ENCODE data around the gene C10orf88. TPM values are rescaled to one million over a fixed set of nuclear protein-coding genes. Genes with fewer than 3 reads are reported as not detected.

Gene C10orf88
- total RNA-seq, 1 experiment from 2014 or later = 7.6 TPM

DNA sequence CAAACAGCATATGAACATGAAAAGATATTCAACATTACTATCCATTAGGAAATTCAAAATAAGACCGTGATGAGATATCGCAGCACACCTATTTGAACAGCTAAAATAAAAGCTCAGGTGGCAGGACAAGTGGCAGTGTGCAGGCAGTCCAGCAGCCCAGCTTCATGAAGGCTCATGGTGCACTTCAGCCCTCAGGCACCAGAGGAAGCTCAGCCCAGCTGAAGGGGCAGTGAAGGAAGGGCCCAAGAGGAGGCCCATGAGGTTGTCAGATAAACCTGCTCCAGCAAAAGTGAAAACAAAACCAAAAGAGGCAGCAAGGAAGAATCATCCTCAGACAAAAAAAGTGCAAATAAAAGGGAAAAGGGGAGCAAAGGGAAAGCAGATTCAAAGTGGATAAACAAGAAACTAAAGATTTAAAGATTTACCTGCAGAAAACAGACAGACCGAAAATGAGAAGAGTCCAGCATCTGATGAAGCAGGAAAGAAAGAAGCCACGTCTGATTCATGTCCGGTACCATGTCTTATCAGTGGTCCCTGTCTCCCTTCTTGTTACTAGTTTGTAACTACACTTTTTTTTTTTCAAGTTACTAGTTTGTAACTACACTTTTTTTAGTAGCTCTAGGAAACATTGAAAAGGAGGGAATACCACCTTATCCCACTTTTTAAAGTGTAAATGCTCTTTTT lies 59.6 kb downstream of the C10orf88 start:
- Histone ChIP-seq H3K27ac (no peak overlapping the region), H3K9me3 (ENCODE audit: insufficient read depth, low read depth) (no peaks in the 10 kb centered on the region), H2AFZ (no peak overlapping the region), H3K9me2 (ENCODE audit: insufficient read depth) (no peaks in the 10 kb centered on the region), H3K4me2 (no peak overlapping the region), H3K4me3 (no peak overlapping the region), H3K79me2 (ENCODE audit: low read depth) (no peaks in the 10 kb centered on the region), H3K4me1 (replicated peaks; ENCODE audit: insufficient read depth) (no peaks in the 10 kb centered on the region), H4K20me1 (ENCODE audit: insufficient read depth) (no peaks in the 10 kb centered on the region), H3F3A (ENCODE audit: insufficient read depth, low read depth) (no peaks in the 10 kb centered on the region), H3K27me3 (ENCODE audit: insufficient read depth, low read depth) (no peaks in the 10 kb centered on the region), H3K36me3 (ENCODE audit: low read depth) (no peaks in the 10 kb centered on the region)
- TF ChIP-seq CTCF (conservative IDR thresholded peaks at IDR 0.05) (no peak), EZH2 (IDR thresholded peaks at IDR 0.05; ENCODE audit: low read depth) (no peak)
- no peak for DNase-seq
- ChIA-PET POLR2A (ENCODE audit: unreplicated experiment) (interaction anchor here (0.7 kb wide), 1 partner anchor 45 kb away, joined by 4 read pairs; no protein-coding TSS in a partner anchor), CTCF (interaction anchor here (0.6 kb wide), 1 partner anchor 173 kb away, joined by 6 read pairs; no protein-coding TSS in a partner anchor)
- BruUV-seq (replicated peaks) = no TSS peak
- intact Hi-C loops (cut with micrococcal nuclease; ENCODE audit: unreplicated experiment) = no loop called here

DNA sequence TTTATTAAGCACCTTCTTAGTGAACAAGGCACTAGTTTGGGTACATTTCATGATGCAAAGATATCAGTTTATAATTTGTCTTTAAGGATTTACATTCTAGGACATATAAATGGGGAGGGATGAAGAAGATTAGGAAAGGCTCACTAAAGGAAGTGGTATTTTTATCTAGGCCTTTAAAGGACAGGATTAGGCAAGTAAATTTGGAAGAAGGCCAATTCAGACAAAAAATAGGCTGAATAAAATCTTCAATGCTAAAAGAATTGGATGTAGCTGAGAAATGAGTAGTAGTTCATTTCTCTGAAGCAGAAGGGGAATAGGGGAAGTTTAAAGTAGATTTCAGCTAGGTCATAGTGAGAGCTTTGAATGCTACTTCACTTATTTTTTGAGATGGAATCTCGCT lies 69.9 kb downstream of the C10orf88 start:
- H3K4me3 ChIP-seq = no peak overlapping the region
- intact Hi-C loops (cut with micrococcal nuclease; ENCODE audit: unreplicated experiment) = loop anchor here (10.0 kb wide), 1 partner anchor 51 kb away; no protein-coding TSS in a partner anchor
- no peaks in the 10 kb centered on the region for H3K9me3 ChIP-seq (ENCODE audit: insufficient read depth, low read depth)
- no peaks in the 10 kb centered on the region for H3K27me3 ChIP-seq (ENCODE audit: insufficient read depth, low read depth)
- no peaks in the 10 kb centered on the region for H3K4me1 ChIP-seq (replicated peaks; ENCODE audit: insufficient read depth)
- peaks cover 5% of the 10 kb centered on the region; the same call in 1 of the 2 replicates for H3F3A ChIP-seq (ENCODE audit: insufficient read depth, low read depth)
- ChIA-PET CTCF (no interaction called here), POLR2A (ENCODE audit: unreplicated experiment) (interaction anchor here (0.6 kb wide), 1 partner anchor 975 kb away, joined by 3 read pairs; no protein-coding TSS in a partner anchor)
- no peaks in the 10 kb centered on the region for H3K9me2 ChIP-seq (ENCODE audit: insufficient read depth)
- H3K27ac ChIP-seq = no peak overlapping the region
- H3K36me3 ChIP-seq (ENCODE audit: low read depth) = no peaks in the 10 kb centered on the region
- H3K79me2 ChIP-seq (ENCODE audit: low read depth) = no peaks in the 10 kb centered on the region
- DNase-seq = no peak
- no TSS peak for BruUV-seq (replicated peaks)
- H4K20me1 ChIP-seq (ENCODE audit: insufficient read depth) = no peaks in the 10 kb centered on the region
- H3K4me2 ChIP-seq = no peak overlapping the region
- TF ChIP-seq CTCF (conservative IDR thresholded peaks at IDR 0.05) = no peak
- no peak overlapping the region for H2AFZ ChIP-seq

DNA sequence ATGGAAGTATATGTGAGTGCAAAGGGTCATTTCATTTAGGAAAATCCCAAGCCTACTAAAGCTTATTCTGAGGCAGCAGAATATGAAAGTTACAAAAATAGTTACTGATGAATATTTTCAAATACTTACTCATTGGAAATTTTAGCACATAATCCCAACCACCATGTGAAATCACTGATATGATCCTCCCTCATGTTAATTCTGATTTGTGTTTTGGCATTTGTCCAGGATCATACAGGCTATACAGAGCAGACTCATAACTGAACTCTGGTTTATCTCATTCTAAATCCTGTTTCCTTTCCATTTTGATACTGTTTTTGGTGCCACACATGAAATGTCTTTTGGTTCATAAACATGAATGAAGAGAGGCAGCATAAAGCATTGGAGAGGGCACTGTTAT lies 71.3 kb downstream of the C10orf88 start:
- BruUV-seq (replicated peaks) = no TSS peak

More for the DNA sequence above, 71.3 kb downstream of the C10orf88 start:
- no peak overlapping the region for H3K27ac ChIP-seq
- no peaks in the 10 kb centered on the region for H3K27me3 ChIP-seq (ENCODE audit: insufficient read depth, low read depth)
- no peaks in the 10 kb centered on the region for H4K20me1 ChIP-seq (ENCODE audit: insufficient read depth)
- no peak for TF ChIP-seq EZH2 (IDR thresholded peaks at IDR 0.05; ENCODE audit: low read depth)
- no peak for TF ChIP-seq CTCF (conservative IDR thresholded peaks at IDR 0.05)
- no peaks in the 10 kb centered on the region for H3K9me3 ChIP-seq (ENCODE audit: insufficient read depth, low read depth)
- no peak overlapping the region for H3K4me2 ChIP-seq
- CTCF ChIA-PET = no interaction called here
- peaks cover 12% of the 10 kb centered on the region; the same call in 1 of the 2 replicates for H3K4me1 ChIP-seq (replicated peaks; ENCODE audit: insufficient read depth)
- no peaks in the 10 kb centered on the region for H3K9me2 ChIP-seq (ENCODE audit: insufficient read depth)
- no peak overlapping the region for H2AFZ ChIP-seq
- H3K79me2 ChIP-seq (ENCODE audit: low read depth) = peaks cover 13% of the 10 kb centered on the region
- POLR2A ChIA-PET (ENCODE audit: unreplicated experiment) = no interaction called here
- no peak overlapping the region for H3K4me3 ChIP-seq
- intact Hi-C loops (cut with micrococcal nuclease; ENCODE audit: unreplicated experiment) = loop anchor here (10.0 kb wide), 1 partner anchor 52 kb away; no protein-coding TSS in a partner anchor
- H3F3A ChIP-seq (ENCODE audit: insufficient read depth, low read depth) = peaks cover 10% of the 10 kb centered on the region; the same call in 1 of the 2 replicates
- no peak for DNase-seq
- no peaks in the 10 kb centered on the region for H3K36me3 ChIP-seq (ENCODE audit: low read depth)

Other genes with a start within 250 kb of the C10orf88 start
- 1.4 and 2.0 TPM in 2 replicates for gene CUZD1, start 108.4 kb downstream of the C10orf88 start, total RNA-seq (2021)
- 10.8 and 14.8 TPM in 2 replicates for gene FAM24B, start 74.6 kb downstream of the C10orf88 start, total RNA-seq (2021)
- gene FAM24A, start 43.6 kb downstream of the C10orf88 start, total RNA-seq (2021) = not detected in 2 replicates
- 3.2 and 3.4 TPM in 2 replicates for gene PSTK, start 26.2 kb upstream of the C10orf88 start, total RNA-seq (2021)
- 6.6 and 7.1 TPM in 2 replicates for gene IKZF5, start 54.6 kb upstream of the C10orf88 start, total RNA-seq (2021)
- 7.3 and 12.8 TPM in 2 replicates for gene ACADSB, start 54.8 kb upstream of the C10orf88 start, total RNA-seq (2021)
- not detected in 2 replicates for gene HMX3, start 181.7 kb upstream of the C10orf88 start, total RNA-seq (2021)
- not detected in 2 replicates for gene HMX2, start 193.9 kb upstream of the C10orf88 start, total RNA-seq (2021)
- 96.5 and 112 TPM in 2 replicates for gene BUB3, start 200.2 kb upstream of the C10orf88 start, total RNA-seq (2021)

Data from PC-9 (cell line).